ENCODE measurements around the gene MYD88. TPM values are rescaled to one million over a fixed set of nuclear protein-coding genes. Genes with fewer than 3 reads are reported as not detected.

MYD88 gene
- total RNA-seq, 1 experiment from 2014 or later, result 14.8 TPM

- Histone ChIP-seq H2AFZ (ENCODE audit: low read depth, low read length, poor library complexity, severe bottlenecking) (no peak overlapping the region), H3K9ac (ENCODE audit: low read length) (no peak overlapping the region), H4K20me1 (ENCODE audit: insufficient read depth) (no peaks in the 10 kb centered on the region), H3K9me3 (ENCODE audit: control insufficient read depth in 1 of 2, insufficient read depth in 1 of 2, low read depth in 1 of 2, low read length in 2 of 2) (no peaks in the 10 kb centered on the region), H3K4me2 (ENCODE audit: low read length) (no peak overlapping the region), H3K79me2 (ENCODE audit: insufficient read depth, low read length) (no peaks in the 10 kb centered on the region), H3K4me3 (replicated peaks in 1 of 2; ENCODE audit: low read depth in 1 of 2, low read length in 2 of 2) (no peak overlapping the region), H3K27me3 (ENCODE audit: insufficient read depth, low read length) (no peaks in the 10 kb centered on the region), H3K36me3 (ENCODE audit: control insufficient read depth in 1 of 2, insufficient read depth in 2 of 2, low read length in 2 of 2) (no peaks in the 10 kb centered on the region), H3K4me1 (ENCODE audit: control insufficient read depth in 1 of 2, insufficient read depth in 2 of 2, low read length in 2 of 2) (peaks cover 5 to 11% of the 10 kb centered on the region in 2 experiments; a peak in 3 of 4 replicates), H3K27ac (ENCODE audit: low read depth, low read length) (no peak overlapping the region), H3K9me2 (ENCODE audit: insufficient read depth) (no peaks in the 10 kb centered on the region)
- no peak for TF ChIP-seq ZFX (IDR thresholded peaks at IDR 0.05)
- no TSS peak for BruUV-seq (replicated peaks)
- DNase-seq (ENCODE audit: low read depth, low spot score), result no peak
- CTCF ChIA-PET, result no interaction called here
- ATAC-seq, result no peak
- RAD21 ChIA-PET (ENCODE audit: low non-redundant PET in 1 of 2, low total read pairs in 2 of 2, uncharacterized antibody in 2 of 2, unreplicated experiment in 2 of 2), result no interaction called here
- POLR2A ChIA-PET, result no interaction called here
- intact Hi-C loops (cut with micrococcal nuclease), result loop anchor here (5.0 to 10.0 kb wide), 4 partner anchors 140 to 727 kb away; partner anchors contain the start of gene XYLB
Measured at GRCh38 chr3:38114875-38115644, 23.4 kb upstream of the MYD88 start.

GRCh38 chr3:38115645-38116427, 22.6 kb upstream of the MYD88 start:
- no peaks in the 10 kb centered on the region for H3K9me3 ChIP-seq (ENCODE audit: control insufficient read depth in 1 of 2, insufficient read depth in 1 of 2, low read depth in 1 of 2, low read length in 2 of 2)
- H3K79me2 ChIP-seq (ENCODE audit: insufficient read depth, low read length), result no peaks in the 10 kb centered on the region
- RAD21 ChIA-PET (ENCODE audit: low non-redundant PET in 1 of 2, low total read pairs in 2 of 2, uncharacterized antibody in 2 of 2, unreplicated experiment in 2 of 2), result no interaction called here
- DNase-seq (ENCODE audit: low read depth, low spot score) (no peak), ATAC-seq (no peak)
- POLR2A ChIA-PET, result no interaction called here
- no peak overlapping the region for H3K4me3 ChIP-seq (replicated peaks in 1 of 2; ENCODE audit: low read depth in 1 of 2, low read length in 2 of 2)
- peaks cover 5 to 11% of the 10 kb centered on the region in 2 experiments; a peak in 3 of 4 replicates for H3K4me1 ChIP-seq (ENCODE audit: control insufficient read depth in 1 of 2, insufficient read depth in 2 of 2, low read length in 2 of 2)
- no TSS peak for BruUV-seq (replicated peaks)
- H3K4me2 ChIP-seq (ENCODE audit: low read length), result no peak overlapping the region
- TF ChIP-seq CEBPB (IDR thresholded peaks at IDR 0.05; ENCODE audit: low read depth) (no peak), JUND (IDR thresholded peaks at IDR 0.05) (no peak), YY1 (IDR thresholded peaks at IDR 0.05; ENCODE audit: extremely low read depth, insufficient replicate concordance, low read depth, low read length) (no peak), SIN3A (IDR thresholded peaks at IDR 0.05; ENCODE audit: low read depth) (no peak), ZBTB33 (IDR thresholded peaks at IDR 0.05; ENCODE audit: extremely low read depth, insufficient replicate concordance, low read length) (no peak), ATF3 (IDR thresholded peaks at IDR 0.05) (no peak), ELF1 (IDR thresholded peaks at IDR 0.05; ENCODE audit: borderline replicate concordance, low read depth) (no peak), EGR1 (IDR thresholded peaks at IDR 0.05; ENCODE audit: low read depth) (no peak), TCF7L2 (IDR thresholded peaks at IDR 0.05; ENCODE audit: borderline replicate concordance, extremely low read depth, insufficient read depth, insufficient read length) (no peak), CBX3 (IDR thresholded peaks at IDR 0.05; ENCODE audit: low read depth) (no peak), POLR2AphosphoS5 (IDR thresholded peaks at IDR 0.05; ENCODE audit: low read depth, low read length) (no peak), FOSL1 (IDR thresholded peaks at IDR 0.05; ENCODE audit: low read depth) (no peak), MAX (IDR thresholded peaks at IDR 0.05) (no peak), SRF (IDR thresholded peaks at IDR 0.05; ENCODE audit: low read depth) (no peak), EZH2phosphoT487 (IDR thresholded peaks at IDR 0.05; ENCODE audit: borderline replicate concordance) (no peak)
- H3K27me3 ChIP-seq (ENCODE audit: insufficient read depth, low read length), result no peaks in the 10 kb centered on the region
- no peak overlapping the region for H3K9ac ChIP-seq (ENCODE audit: low read length)
- H3K36me3 ChIP-seq (ENCODE audit: control insufficient read depth in 1 of 2, insufficient read depth in 2 of 2, low read length in 2 of 2), result no peaks in the 10 kb centered on the region
- H3K27ac ChIP-seq (ENCODE audit: low read depth, low read length), result no peak overlapping the region
- intact Hi-C loops (cut with micrococcal nuclease), result loop anchor here (5.0 to 10.0 kb wide), 4 partner anchors 141 to 726 kb away; partner anchors contain the start of gene XYLB
- H3K9me2 ChIP-seq (ENCODE audit: insufficient read depth), result no peaks in the 10 kb centered on the region
- CTCF ChIA-PET, result interaction anchor here (1.5 to 1.7 kb wide), 2 partner anchors 7 to 228 kb away, joined by 5 to 6 read pairs; no protein-coding TSS in a partner anchor
- no peaks in the 10 kb centered on the region for H4K20me1 ChIP-seq (ENCODE audit: insufficient read depth)
- no peak overlapping the region for H2AFZ ChIP-seq (ENCODE audit: low read depth, low read length, poor library complexity, severe bottlenecking)
